DMS114 treated with DMSO at 0.1 percent for 48 hours (cell line): ENCODE data around the gene C4orf54.

Source experiments
- DNase-seq: peaks from one replicate; lab custom pipeline; 2025; ENCODE audit not compliant: unreplicated experiment; lab: John Stamatoyannopoulos, UW

The C4orf54 gene

DNA sequence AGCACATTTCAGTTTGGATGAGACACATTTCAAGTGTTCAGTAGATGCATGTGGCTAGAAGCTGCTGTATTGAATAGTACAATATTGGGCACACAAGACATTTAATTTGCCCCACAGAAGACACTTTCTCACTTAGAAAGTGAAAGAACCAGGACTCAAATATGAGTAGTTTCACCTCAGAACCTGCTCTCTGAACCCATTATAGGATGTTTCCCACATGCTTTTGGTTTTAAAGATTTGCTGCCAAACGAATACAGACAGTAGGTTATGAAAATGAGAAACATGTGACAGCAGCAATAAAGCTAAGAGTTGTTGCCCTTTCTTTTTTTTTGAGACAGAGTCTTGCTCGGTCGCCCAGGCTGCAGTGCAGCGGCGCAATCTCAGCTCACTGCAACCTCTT lies 32.3 kb downstream of the C4orf54 start:
- DNase-seq, result no peak

DNA sequence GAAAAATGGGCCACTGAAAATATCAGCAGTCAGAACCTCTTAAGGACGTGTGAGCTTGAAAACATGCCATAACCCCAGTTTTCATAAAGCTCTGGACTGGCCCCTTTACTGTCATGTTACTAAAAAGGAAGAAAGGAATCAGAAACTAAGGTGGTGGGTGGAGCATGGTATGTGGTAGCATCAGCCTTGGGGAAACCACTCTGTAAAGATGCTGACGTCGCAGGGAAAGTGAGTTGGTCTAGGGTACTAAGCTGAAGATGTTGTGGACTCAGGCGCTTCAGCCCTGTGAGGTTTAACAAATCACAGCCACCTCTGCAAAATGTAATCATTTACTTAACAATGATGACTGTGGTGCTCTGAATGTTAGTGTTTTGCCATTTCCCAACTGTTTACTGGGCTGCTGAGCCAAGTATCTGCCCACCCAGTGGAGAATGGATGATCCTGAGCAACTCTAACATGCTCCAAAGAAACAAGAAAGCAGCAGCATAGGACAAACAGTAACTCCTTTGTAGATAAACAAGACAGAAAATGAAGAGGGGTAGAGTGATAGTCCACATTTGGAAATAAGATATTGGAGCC lies 33.4 kb downstream of the C4orf54 start:
- DNase-seq, result no peak

DNA sequence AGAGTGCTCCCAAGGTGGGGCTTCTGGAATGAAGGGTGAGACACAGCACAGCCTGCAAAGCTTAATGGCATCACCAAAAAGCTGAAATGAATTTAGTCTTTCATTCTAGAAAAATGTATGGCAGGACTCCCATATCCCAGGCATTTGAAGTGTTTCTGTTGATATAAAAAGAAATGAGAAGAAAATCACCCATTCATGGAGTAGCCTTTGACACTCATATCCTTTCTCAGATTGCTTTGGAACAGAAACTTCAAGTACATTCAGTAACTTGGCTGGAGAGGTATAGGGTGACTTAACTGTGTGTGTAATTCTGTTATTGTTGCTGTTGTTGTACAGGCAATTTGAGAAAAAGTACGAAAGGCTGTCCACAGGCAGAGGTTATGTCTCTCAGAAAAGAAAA lies 35.3 kb downstream of the C4orf54 start:
- DNase-seq, result no peak

DNA sequence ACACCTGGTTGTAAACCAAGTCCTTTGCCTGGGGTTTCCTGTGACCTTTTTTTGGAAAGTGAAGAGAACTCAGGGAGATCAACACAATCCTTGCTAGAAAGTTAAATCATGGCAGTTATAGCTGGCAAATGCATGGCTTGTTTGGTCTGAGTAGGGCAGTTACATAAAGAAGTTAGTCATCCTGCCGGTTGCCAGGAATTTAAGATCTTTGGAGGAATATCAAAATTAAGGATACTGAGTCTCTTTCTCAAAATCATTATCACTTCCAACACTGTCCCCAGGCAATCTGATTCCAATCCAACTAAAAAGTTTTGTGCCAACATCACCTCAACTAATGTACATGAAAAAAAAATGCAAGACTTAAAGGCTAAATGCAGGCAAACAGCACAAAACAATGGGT lies 40.3 kb downstream of the C4orf54 start:
- no peak for DNase-seq

DNA sequence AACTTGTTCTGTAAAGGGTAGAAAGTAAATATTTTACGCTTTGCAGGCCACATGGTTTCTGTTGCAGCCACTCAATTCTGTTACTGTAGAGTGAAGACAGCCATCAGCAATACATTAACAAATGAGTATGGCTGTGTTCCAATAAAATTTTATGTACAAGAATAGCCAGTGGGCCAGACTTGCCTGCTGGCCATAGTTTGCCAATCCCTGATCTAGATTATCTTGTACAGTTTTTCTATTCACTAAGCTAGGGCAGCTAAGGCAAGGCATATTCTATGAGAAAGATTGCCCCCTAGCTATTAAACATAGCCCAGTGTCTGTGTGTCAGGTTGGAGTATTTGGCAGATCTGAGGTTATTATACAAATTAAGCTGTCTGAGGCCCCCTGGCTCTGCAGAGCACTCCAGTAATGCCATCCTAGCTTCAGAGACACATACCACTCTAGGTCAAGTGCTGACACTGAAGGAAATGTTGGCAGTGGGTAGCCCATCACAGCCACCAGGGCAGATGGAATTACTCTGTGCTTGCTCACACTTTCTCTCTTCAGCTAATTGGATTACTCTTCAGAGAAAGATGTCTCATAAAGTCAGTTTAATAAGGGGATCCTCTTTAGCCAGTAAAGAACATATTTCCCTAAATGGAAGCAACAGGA lies 42.3 kb downstream of the C4orf54 start:
- no peak for DNase-seq

DNA sequence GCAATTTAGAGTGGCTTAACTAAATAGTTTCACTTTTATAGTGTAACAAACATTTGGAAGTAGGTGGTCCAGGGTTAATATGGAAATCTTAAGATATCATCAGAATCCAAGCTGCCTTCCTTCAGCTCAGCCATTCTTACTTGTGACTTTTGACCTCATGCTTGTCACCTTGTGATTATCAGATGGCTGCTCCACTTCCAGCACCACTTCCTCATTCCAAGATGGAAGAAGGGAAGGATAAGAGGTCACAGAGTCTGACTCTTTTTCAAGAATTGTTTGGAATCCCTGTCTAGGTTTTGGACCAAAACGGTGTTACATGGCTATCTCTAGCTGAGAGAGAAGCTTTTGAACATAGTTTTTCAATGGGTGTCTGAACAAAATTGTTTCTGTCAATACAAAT lies 43.1 kb downstream of the C4orf54 start:
- no peak for DNase-seq

DNA sequence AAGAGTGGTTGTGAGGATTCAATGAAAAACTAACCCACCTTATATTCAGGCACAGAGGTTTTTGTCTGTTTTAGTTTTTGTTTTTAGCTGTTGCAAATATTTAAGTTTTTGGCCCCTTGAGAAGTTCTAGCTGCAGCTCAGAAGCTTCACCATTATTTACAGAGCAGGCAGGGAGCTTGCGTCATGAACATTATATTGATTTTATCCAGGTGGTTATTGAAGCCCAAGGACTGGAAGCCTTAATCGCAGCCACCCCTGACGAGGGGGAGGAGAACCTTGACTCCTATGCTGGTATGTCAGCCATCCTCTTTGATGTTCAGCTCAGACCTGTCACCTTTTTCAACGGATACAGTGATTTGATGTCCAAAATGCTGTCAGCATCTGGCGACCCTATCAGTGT lies 44.9 kb downstream of the C4orf54 start:
- DNase-seq, result no peak

DNA sequence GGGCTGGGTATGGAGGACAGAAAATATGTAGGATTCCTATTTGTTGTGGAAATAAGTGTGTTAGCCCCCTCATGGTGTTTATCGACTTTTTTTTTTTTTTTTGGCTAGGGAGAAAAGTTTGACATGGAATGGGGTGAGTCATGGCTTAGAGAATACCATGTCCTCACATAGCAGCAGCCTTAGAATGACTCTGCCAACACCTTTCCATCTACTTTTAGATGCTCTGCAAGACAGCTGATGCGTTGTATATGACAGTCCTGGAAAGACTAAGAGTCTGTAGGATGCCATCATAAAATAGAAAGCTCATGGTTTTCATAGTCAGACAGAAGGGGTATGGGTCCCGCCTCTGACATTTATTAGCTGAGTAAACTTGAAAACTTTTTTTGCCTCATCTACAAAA lies 45.3 kb downstream of the C4orf54 start:
- no peak for DNase-seq

DNA sequence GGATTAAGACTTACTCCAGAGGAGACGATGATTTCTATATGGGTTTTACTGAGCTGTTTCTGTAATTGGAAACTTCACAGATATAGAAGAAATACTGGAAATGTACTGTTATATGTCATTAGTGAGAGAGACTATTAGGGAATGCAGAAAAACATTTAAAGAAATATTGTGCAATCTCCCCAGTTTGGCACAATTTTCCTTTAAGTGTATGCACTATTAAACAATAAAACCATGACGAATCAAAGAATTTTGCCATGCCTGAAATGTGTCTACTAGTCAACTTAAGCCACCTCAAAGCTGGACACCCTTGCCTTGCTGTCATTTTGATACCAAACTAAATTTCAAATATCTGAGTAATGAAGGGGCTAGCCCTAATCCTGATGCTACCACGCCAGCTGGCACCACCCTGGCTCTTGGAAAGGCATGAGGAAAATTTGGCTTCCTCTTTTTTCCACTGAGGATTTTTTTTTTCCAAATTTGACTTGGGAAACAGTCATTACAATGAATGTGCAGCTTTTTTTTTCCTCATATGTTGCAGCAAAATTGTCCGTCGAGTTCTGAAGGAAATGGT lies 46.9 kb downstream of the C4orf54 start:
- no peak for DNase-seq

DNA sequence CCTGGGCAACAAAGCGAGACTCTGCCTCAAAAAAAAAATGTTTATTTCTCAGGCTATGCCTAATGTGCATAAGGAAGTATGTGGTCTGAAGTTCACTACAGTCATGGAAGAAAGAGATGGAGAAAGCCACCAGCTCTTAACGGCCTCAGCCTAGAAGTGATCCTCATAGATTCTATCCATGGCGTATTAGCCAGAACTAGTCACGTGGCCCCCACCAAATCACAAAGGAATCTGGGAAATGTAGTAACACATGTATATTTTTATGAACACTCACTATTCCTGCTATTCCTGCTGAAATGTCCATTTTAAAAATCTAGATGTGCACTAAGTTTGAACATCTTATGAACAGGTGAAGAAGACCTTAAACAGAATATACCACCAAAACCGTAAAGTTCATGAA lies 49.2 kb downstream of the C4orf54 start:
- no peak for DNase-seq
